ENCODE measurements around the gene WWC1.
A peak's percentile ranks its signal among the peaks of the same experiment; 100 is the strongest.
"Not testable (repeated sequence)": the region's sequence is repeated elsewhere in the genome, so short reads cannot be mapped to it uniquely, and the experiment has no call there.

The WWC1 gene

GRCh38 chr5:168339109-168339771 lies 47.8 kb downstream of the WWC1 start:
- no peak for DNase-seq

- not testable (repeated sequence) for DNase-seq
Observed at GRCh38 chr5:168339772-168340140, 48.3 kb downstream of the WWC1 start.

GRCh38 chr5:168340487-168340886 lies 49.0 kb downstream of the WWC1 start:
- no peak for DNase-seq

GRCh38 chr5:168341178-168341577 lies 49.7 kb downstream of the WWC1 start:
- no peak for DNase-seq

GRCh38 chr5:168342151-168342825 lies 50.8 kb downstream of the WWC1 start:
- DNase-seq = no peak

- DNase-seq = no peak
Observed at GRCh38 chr5:168342985-168343384, 51.5 kb downstream of the WWC1 start.

GRCh38 chr5:168346417-168346816 lies 55.0 kb downstream of the WWC1 start:
- DNase-seq = no peak

- DNase-seq = peak; percentile 66
Observed at GRCh38 chr5:168347368-168348083, 56.1 kb downstream of the WWC1 start.

- no peak for DNase-seq
Observed at GRCh38 chr5:168348084-168348414, 56.6 kb downstream of the WWC1 start.

GRCh38 chr5:168350315-168350714 lies 58.9 kb downstream of the WWC1 start:
- no peak for DNase-seq

GRCh38 chr5:168353216-168353957 lies 61.9 kb downstream of the WWC1 start:
- no peak for DNase-seq

GRCh38 chr5:168354397-168354796 lies 63.0 kb downstream of the WWC1 start:
- DNase-seq = no peak

GRCh38 chr5:168356171-168356570 lies 64.7 kb downstream of the WWC1 start:
- DNase-seq = no peak

GRCh38 chr5:168356592-168356991 lies 65.1 kb downstream of the WWC1 start:
- DNase-seq = no peak

- DNase-seq = no peak
Observed at GRCh38 chr5:168357876-168358275, 66.4 kb downstream of the WWC1 start.

- DNase-seq = no peak
Observed at GRCh38 chr5:168359820-168360460, 68.5 kb downstream of the WWC1 start.

- DNase-seq = no peak
Observed at GRCh38 chr5:168360521-168361285, 69.3 kb downstream of the WWC1 start.

- no peak for DNase-seq
Observed at GRCh38 chr5:168362097-168362885, 70.8 kb downstream of the WWC1 start.

GRCh38 chr5:168364151-168364661 lies 72.8 kb downstream of the WWC1 start:
- DNase-seq = no peak

GRCh38 chr5:168364750-168365550 lies 73.5 kb downstream of the WWC1 start:
- DNase-seq = no peak

Data from MV-4-11 (cell line).